Heart right ventricle (tissue), 16 donors: Measurements from ENCODE around the gene COQ8A. TPM values are rescaled to one million over a fixed set of nuclear protein-coding genes. Genes with fewer than 3 reads are reported as not detected.

Source experiments
- ATAC-seq, 8 donors: fragments of 200-7000 bp; cut with Tn5 transposase; one replicate each; pipeline ENCODE4 v1.9.1; 2020; ENCODE audit warnings: mild to moderate bottlenecking in 8 of 8, moderate library complexity in 8 of 8, moderate number of reproducible peaks in 1 of 8
- DNase-seq, 2 donors: peaks; one replicate each; pipeline ENCODE4 v3.0.0-alpha.2; 2020
- H3K27ac ChIP-seq, 10 donors: fragments of 200-600 bp; sonication (generic) in 2 of 10; one replicate each; pipeline versions ENCODE4 v1.5.0 to v1.8.0; 2020 to 2022; ENCODE audit warnings: mild to moderate bottlenecking in 3 of 10
- H3K27me3 ChIP-seq, 7 donors: fragments of 200-600 bp; one replicate each; pipeline ENCODE4 v1.8.0; 2021 to 2022; ENCODE audit warnings: mild to moderate bottlenecking in 2 of 7
- H3K36me3 ChIP-seq, 9 donors: fragments of 200-600 bp; sonication (generic) in 1 of 9; one replicate each; pipeline versions ENCODE4 v1.5.0 to v1.8.0; 2020 to 2022; ENCODE audit warnings: mild to moderate bottlenecking in 2 of 9
- H3K4me1 ChIP-seq, 9 donors: fragments of 200-600 bp; sonication (generic) in 1 of 9; one replicate each; pipeline versions ENCODE4 v1.5.0 to v1.8.0; 2020 to 2022; ENCODE audit warnings: mild to moderate bottlenecking in 4 of 9
- H3K4me3 ChIP-seq, 10 donors: fragments of 200-600 bp; sonication (generic) in 2 of 10; one replicate each; pipeline versions ENCODE4 v1.5.0 to v1.8.0; 2020 to 2022; ENCODE audit warnings: mild to moderate bottlenecking in 7 of 10, moderate library complexity in 2 of 10
- H3K9me3 ChIP-seq, 11 donors: fragments of 200-600 bp in 10 of 11; sonication (generic) in 2 of 11; one replicate each; pipeline versions ENCODE4 v1.5.0 to v1.8.0; 2013 to 2022; ENCODE audit warnings: mild to moderate bottlenecking in 2 of 11, control low read depth in 1 of 11, moderate library complexity in 1 of 11
- WGBS, 2 donors: extraction: QIAGEN DNeasy Blood & Tissue Kit; methylation state at CpG; one replicate each; pipeline ENCODE4 v1.1.7; 2013; ENCODE audit warnings: inconsistent platforms in 1 of 2; 5-methylcytosine and 5-hydroxymethylcytosine counted together
- intact Hi-C, 10 donors: fragments of 100-400 bp; cut with DNase I; formaldehyde crosslinking; loops; one replicate each; pipeline versions ENCODE4 v1.11.1 to v1.14.2; 2022
- polyA plus RNA-seq, 2 donors: library from polyadenylated mRNA; stranded (reverse); fragments of 200-250 nt; gene quantifications; one replicate each; pipeline ENCODE4 v1.2.3, GENCODE V29; 2013
- total RNA-seq, 10 donors: library from RNA; stranded (reverse); fragmentation: NEBNext Ultra II Directional in 3 of 10; extraction: Animal tissue kit (Norgen Biotek cat#: 25700) in 3 of 10; gene quantifications; one replicate each; pipeline versions ENCODE4 v1.2.1 to v1.2.4, GENCODE V29; 2021 to 2023
- TF ChIP-seq, protein P1 (sequence below), 9 donors: fragments of 200-600 bp; sonication (generic) in 2 of 9; IDR thresholded peaks; one replicate each; pipeline versions ENCODE4 v1.5.0 to v1.8.0; 2021 to 2022; ENCODE audit warnings: antibody characterized with exemption in 9 of 9, mild to moderate bottlenecking in 5 of 9, moderate library complexity in 1 of 9
- donor health status: Arrhythmogenic right ventricular cardiomyopathy.
- donor health status: ischemic (EF 13 %, LVEDD 7.1; RV severe dilation, severe dysfunction).
- donor health status: healthy with polysubstance abuse.
- donor health status: DM: no; HTN: yes; CAD: no.
- donor health status: DM: no; HTN: no; CAD: no.
- donor health status: ischemic (EF 25% LVEDD 6.9; RV normal size, moderate dysfunction).
- donor health status: ischemic (EF 25% LVEDD 5.7; RV mildly dilated, moderate dysfunction).
- donor health status: healthy.
- donor health status: DM: yes; HTN: yes; CAD: no.
- donor health status: Ischemic cardiomyopathy.
- donor health status: ischemic (EF 35%, LVEDD 5.7; RV mildly dilated, moderate dysfunction).
- donor health status: nonischemic (EF 11% LVEDD 7.7; RV severe dilation, severe dysfunction).
- donor health status: DM: yes; HTN: yes; CAD: no.
- donor health status: PGD.
- donor health status: ischemic (EF 29% LVEDD 5.4; RV normal size, mild dysfunction).
- donor health status: nonischemic (EF 23%, LVEDD 6.1; RV moderate dilation, normal function).

The COQ8A gene
- total and polyA plus RNA-seq, 12 donors, result 136 to 495 (median 253) TPM

DNA sequence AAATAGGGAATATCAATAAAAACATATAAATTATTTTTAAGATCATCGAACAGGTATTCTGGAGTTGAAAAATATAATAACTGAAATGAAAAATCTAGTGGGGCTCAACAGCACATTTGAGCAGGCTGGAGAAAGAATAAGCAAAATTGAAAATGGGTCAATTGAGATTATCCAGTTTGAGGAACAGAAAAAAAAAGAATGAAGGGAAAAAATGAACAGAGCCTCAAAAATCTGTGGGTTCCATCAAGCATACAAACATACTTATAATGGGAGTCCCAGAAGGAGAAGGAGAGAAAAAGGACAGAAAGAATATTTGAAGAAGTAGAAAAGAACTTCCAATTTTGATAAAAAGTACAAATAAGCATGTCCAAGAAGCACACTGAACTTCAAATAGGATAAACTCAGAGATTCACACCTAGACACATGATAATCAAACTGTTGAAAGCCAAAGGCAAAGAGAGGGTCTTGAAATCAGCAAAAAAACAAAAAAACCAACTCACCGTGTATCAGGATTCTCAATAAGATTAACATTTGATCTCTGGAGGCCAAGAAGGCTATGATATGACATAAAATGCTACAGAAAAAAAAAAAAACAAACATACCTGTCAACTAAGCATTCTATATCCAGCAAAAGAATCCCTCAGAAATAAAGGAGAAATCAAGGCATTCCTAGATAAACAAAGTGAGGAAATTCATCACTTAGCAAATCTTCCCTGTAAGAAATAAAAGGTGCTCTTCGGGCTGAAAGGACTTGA, 5.4 kb upstream of the COQ8A start:
- Histone ChIP-seq H3K27ac (no peak overlapping the region), H3K9me3 (peaks cover 0 to 29% (median 15%) of the 10 kb centered on the region in 11 donors), H3K4me3 (no peak overlapping the region), H3K4me1 (peaks cover 4 to 21% (median 11%) of the 10 kb centered on the region in 9 donors), H3K36me3 (peaks cover 0 to 8% (median 0%) of the 10 kb centered on the region in 9 donors), H3K27me3 (no peaks in the 10 kb centered on the region)
- ATAC-seq (no peak), DNase-seq (no peak)
- WGBS, 2 donors, result 64 to 96% methylated on average over 3 of the region's 3 CpGs
- intact Hi-C loops, result no loop called here
- TF ChIP-seq, protein P1, sequence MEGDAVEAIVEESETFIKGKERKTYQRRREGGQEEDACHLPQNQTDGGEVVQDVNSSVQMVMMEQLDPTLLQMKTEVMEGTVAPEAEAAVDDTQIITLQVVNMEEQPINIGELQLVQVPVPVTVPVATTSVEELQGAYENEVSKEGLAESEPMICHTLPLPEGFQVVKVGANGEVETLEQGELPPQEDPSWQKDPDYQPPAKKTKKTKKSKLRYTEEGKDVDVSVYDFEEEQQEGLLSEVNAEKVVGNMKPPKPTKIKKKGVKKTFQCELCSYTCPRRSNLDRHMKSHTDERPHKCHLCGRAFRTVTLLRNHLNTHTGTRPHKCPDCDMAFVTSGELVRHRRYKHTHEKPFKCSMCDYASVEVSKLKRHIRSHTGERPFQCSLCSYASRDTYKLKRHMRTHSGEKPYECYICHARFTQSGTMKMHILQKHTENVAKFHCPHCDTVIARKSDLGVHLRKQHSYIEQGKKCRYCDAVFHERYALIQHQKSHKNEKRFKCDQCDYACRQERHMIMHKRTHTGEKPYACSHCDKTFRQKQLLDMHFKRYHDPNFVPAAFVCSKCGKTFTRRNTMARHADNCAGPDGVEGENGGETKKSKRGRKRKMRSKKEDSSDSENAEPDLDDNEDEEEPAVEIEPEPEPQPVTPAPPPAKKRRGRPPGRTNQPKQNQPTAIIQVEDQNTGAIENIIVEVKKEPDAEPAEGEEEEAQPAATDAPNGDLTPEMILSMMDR (IDR thresholded peaks at IDR 0.05), result no peak

DNA sequence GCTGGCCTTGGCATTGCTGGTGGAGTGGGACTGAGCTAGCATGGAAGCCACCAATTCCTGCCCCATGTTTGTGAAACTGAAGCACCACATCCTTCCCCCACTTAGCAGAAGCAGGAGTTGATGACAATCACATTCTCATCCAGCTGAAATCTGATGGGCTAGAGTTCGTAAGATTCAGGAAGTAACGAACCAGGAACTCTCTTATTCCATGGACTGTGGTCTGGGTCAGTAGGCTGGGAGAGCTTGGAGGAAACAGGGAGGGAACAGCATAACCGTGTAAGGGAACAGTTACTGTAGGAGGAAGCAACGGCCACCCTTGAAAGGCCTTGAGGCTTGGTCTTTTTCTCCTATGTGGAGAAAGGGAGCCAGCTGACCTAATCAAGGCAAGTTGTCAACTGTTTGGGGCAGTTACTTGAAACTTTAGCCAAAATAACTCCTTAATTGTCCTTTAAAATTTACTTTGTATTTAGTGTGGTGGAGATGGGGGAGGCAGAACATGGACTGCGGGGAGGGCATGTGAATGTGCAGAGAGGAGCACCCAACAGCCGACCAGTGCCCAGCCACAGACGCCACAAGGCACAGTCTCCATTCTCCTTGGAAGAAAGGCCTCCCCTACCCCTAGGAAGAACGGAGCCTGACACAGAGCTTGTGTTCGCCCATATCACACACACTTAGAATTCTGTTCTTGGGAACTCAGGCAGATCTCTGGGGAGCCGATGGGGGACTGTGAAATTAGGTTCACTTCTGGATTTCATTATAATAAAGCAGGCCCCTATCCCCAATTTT, 2.0 kb upstream of the COQ8A start:
- WGBS, 2 donors, result 77% methylated on average over 10 of the region's 10 CpGs
- TF ChIP-seq, protein P1 (IDR thresholded peaks at IDR 0.05), result no peak
- intact Hi-C loops, result no loop called here
- Histone ChIP-seq H3K27ac (peak overlapping the region; percentile 91 to 99 (median 96)), H3K4me1 (peaks cover 8 to 49% (median 35%) of the 10 kb centered on the region in 9 donors), H3K36me3 (peaks cover 0 to 8% (median 0%) of the 10 kb centered on the region in 9 donors), H3K9me3 (peaks cover 0 to 27% (median 15%) of the 10 kb centered on the region in 11 donors), H3K27me3 (no peaks in the 10 kb centered on the region), H3K4me3 (peak overlapping the region in 1 of 10 donors; percentile 85)
- DNase-seq (no peak), ATAC-seq (no peak)

DNA sequence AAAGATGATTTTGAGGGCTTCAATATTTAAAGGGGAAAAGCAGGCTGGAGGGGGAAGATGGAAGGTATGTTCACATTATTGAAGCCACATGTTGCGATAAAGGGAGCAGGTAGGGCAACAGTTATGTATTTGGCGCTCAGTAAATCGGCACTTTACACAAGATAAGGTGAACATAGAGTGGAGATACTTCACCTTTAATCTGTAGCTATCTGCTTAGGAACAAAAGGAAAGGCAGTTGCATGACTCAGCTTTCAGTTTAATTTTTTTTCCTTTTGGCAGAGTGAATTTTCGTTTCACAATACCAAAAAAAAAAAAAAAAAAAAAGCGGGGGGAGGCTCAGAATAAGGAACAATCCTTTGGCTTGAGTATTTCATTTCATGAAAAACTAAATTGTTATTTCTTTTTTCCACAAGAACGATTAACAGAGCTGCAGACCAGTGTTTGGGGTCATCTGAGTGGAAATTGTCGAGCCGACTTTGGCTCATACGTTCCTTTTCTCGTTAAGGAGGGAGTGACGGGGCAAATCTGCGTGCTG, 1.1 kb upstream of the COQ8A start:
- Histone ChIP-seq H3K36me3 (peaks cover 0 to 2% (median 0%) of the 10 kb centered on the region in 9 donors), H3K9me3 (peaks cover 0 to 19% (median 13%) of the 10 kb centered on the region in 11 donors), H3K27me3 (no peaks in the 10 kb centered on the region), H3K4me1 (peaks cover 8 to 58% (median 44%) of the 10 kb centered on the region in 9 donors), H3K4me3 (peak overlapping the region; percentile 50 to 96 (median 76)), H3K27ac (peak overlapping the region; percentile 91 to 99 (median 96))
- WGBS, 2 donors, result 7 to 8% methylated on average over 12 of the region's 12 CpGs
- ATAC-seq (peak in 2 of 8 donors; percentile 0 to 4), DNase-seq (no peak)
- TF ChIP-seq, protein P1 (IDR thresholded peaks at IDR 0.05), result no peak
- intact Hi-C loops, result loop anchor here in 1 of 10 donors (1.0 kb wide), 1 partner anchor 19 kb away; no protein-coding TSS in a partner anchor
